NCI-H774 (cell line): ENCODE results near the gene RHBDL2.
"Not testable (repeated sequence)": the region's sequence is repeated elsewhere in the genome, so short reads cannot be mapped to it uniquely, and the experiment has no call there.

Experiments
- DNase-seq: peaks from one replicate; lab custom pipeline; 2025; lab: John Stamatoyannopoulos, UW

The RHBDL2 gene

DNA sequence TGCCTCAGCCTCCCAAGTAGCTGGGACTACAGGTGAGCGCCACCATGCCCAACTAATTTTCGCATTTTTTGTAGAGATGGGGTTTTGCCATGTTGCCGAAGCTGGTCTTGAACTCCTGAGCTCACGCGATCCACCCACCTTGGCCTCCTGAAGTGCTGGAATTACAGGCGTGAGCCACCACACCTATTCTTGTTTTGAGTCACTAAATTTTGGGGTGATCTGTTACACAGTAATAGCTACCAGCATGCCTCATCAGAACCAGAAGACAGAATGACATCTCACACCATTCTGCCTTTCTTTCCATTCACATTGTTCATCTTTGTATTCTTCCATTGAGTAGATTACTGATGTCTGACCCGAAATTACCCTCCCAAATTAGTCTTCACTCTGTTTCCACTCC, 9.1 kb downstream of the RHBDL2 start:
- DNase-seq = no peak

DNA sequence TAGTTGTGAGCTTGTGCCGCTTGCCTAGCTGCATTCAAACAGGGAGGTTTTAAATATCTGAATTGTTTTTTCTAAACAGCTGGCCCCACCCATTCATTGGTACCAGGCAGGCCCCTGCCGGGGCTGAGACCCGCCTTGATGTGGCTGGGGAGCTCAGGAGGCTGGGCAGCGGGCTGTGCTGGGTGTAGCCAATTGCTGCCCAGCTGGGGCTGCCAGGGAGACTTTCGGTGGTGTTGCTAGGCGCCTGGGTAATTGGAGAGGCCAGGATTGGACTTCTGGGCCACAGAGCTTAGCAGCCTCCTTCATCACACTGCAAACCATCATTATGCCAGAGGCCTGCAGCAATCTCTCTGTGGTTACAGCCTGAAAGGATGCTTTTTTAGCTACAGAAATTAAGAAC, 12.2 kb downstream of the RHBDL2 start:
- DNase-seq = no peak

DNA sequence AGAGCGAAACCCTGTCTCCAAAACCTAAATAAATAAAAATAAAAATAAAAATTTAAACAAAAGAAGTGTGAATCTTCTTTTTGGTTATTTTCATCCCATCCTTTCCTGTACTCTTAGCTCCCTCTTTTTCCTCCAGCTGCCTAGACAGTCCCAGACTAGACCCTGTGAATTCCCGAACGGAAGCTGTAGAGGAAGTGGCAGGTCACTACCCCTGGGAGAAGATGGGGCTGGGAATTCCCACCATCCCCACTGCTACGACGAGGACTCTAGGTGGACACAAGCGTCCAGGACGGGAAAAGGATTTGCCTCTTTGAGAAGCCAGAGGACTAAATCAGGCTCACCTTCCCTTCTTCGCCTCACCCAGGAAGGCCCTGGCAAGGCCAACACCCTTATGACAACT, 12.6 kb downstream of the RHBDL2 start:
- DNase-seq = no peak

DNA sequence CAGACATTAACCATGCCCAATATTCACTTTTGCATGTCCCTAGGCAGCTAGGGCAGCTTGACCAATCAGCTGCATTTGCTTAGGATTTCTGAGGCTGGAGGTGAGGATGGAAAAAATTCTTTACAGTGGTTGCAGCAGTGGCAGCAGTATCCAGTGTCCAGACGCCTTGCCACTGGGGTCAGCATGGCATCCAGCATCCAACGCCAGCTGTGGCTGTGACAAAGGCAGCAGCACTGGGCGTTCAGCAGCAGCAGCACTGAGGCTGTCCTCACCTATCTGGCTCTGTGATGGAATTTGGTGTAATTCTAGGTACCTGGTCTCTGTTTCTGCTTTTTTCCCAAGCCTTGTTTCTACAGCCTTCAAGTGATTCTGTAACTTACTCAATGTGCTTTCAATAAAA, 15.5 kb downstream of the RHBDL2 start:
- no peak for DNase-seq

DNA sequence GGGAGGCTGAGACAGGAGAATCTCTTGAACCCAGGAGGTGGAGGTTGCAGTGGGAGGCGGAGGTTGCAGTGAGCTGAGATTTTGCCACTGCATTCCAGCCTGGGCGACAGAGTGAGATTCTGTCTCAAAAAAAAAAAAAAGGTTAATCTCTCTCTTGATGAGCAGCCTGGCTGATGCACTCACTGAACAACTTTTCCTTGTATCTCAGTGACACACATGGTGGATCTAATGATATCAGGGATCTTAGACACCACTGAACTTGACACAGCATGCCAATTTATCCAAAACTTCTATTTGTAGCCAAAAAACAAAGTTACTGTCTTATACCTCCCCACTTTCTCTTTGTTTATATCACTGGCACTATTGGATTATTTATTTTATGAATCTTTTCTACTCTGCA, 16.2 kb downstream of the RHBDL2 start:
- no peak for DNase-seq

DNA sequence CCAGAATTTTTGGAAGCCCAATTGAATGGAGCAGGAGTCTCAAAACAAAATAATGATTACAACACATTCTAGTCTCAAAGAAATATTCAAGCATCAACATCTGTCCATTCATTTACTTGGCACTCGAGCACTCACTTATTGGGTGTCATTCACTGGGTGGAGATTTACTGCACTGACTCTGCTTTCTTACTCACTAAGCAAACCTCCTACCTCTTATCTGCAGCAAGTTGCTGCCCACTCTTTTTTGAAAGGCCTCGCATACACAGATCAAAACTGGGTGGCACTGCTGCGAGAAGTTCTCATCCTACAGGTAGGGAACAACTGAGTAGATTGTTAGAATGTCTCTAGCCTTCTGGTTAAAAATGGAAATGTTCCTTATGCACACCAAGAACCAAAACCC, 18.0 kb downstream of the RHBDL2 start:
- DNase-seq = no peak

DNA sequence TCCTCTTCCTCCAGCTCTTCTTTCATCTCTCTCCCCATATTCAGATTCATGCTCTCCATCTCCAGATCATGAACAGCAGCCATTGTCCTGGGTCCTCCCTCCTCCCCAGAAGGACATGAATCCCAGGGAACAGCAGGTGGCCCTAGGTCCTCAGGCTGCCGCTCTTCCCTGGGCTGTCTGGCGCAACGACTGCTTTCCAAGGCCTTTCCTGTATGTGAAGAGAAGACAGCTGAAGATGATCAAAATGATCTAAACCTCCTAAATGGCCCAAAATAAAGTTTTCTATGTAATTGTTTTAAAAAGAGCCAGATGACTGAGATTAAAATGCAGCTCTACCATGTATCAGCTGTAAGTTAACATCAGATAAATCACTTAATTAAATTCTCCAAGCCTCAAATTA, 22.5 kb downstream of the RHBDL2 start:
- no peak for DNase-seq

DNA sequence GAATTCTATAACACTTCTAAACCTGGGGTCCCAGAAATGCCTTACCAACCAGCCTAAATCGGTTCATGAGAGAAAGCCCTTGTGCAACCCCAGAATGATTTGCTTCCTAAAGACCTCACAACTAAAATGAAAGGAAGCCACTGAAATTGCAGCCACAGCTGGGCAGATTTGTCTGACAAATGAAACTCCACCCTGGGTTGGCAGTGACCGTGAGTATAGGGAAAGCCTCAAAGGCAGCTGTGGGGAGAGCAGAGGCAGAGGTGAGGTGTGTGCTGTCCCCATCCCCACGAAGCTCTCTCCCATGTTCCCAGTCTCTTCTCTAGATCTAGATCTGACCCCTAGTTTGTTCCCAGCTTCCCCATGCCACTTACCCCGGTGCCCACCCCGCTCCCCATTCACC, 23.1 kb downstream of the RHBDL2 start:
- DNase-seq = no peak

DNA sequence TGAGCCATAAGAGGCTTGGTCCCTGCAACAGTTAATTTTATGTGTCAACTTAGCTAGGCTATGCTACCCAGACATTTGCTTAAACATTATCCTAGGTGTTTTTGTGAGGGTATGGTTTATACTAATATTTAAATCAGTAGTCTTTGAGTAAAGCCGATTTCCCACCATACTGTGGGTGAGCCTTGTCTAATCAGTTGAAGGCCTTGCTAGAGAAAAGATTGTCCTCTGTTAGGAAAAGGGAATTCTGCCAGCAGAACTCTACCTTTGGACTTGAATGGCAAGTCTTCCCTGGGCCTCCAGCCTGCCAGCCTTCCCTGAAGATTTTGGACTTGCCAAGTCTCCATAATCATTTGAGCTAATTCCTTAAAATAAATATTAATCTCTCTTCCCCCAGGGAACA, 23.9 kb downstream of the RHBDL2 start:
- no peak for DNase-seq

DNA sequence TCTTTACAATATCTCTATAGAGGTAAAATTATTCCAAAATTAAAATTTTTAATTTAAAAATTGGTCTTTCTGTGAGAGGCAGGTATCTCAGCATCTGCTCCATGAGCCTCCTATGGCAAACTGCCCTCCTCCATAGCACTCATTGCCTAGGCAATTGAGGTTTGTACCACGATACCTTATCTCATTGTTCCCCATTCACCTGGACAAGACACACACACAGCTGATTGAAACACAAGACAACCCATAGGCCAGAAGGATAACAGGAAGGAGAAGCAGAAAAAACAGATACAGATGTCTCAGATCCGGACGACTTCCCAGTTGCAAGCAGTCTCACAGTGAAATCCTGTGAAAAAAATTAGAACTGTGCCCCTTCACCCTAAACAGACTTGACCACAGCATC, 24.3 kb downstream of the RHBDL2 start:
- no peak for DNase-seq

DNA sequence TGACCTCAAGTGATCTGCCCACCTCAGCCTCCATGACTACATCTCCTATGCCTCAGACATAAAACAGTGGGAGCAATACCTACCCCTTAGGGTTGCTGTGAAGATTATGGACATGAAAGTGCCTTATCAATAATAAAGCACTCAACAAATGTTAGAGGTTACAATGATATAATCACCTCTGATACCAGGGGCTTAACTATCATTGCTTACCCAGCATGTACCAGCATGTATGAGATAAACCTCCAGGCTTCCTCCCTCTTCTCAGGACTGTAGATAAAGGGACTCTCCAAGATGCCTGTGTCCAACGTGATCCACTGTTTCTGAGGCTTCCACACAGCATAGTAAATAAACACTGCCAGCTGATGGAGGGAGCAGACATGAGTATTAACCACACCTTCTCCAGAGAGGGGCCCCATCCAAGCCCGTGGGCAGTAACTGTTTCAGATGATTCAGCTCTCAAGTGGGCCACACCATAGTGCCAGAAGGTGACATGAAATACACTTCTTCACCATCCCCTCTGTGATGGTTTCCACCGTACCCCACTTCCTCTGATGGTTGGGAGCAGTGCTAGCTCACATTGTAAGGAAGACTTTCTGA, 26.2 kb downstream of the RHBDL2 start:
- no peak for DNase-seq

DNA sequence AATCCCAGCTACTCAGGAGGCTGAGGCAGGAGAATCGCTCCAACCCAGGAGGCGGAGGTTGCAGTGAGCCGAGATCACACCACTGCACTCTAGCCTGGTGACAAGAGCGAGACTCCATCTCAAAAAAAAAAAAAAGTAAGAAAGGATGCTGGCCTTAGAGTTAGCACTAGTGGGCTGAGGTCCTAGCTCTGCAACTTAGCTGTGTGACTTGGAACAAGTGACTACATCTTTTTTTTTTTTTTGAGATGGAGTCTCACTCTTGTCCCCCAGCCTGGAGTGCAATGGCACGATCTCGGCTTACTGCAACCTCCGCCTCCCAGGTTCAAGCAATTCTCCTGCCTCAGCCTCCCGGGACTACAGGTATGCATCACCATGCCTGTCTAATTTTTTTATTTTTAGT, 26.7 kb downstream of the RHBDL2 start:
- DNase-seq = not testable (repeated sequence)

DNA sequence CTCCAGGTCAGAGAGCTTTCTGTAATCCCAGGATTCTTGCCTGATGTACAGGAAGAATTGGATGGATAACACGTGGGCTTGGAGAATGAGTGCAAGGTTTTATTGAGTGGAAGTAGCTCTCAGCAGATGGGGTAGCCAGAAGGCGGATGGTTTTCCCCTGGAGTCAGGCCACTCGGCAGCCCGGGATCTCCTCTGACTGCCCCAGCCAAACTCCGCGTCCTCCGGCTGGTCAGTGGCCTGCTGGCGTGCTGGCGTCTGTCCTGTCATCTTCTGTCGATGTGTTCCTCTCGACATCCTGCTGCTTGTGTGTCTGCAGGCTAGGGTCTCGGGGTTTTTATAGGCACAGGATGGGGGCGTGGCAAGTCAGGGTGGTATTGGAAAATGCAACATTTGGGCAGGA, 32.8 kb downstream of the RHBDL2 start:
- DNase-seq = no peak

DNA sequence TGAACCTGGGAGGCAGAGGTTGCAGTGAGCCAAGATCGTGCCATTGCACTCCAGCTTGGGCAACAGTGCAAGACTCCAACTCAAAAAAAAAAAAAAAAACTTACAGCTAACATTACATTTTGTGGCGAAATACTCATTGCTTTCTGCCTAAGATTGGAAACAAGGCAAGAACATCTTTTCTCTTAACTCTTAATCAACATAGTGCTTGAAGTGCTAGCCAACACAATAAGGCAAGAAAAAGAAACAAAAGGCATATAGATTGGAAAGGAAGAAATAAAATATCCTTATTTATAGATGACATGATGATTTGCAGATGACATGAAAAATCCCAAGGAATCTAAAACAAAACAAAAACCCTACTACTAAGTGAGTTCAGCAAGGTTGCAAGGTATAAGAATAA, 35.6 kb downstream of the RHBDL2 start:
- DNase-seq = no peak

DNA sequence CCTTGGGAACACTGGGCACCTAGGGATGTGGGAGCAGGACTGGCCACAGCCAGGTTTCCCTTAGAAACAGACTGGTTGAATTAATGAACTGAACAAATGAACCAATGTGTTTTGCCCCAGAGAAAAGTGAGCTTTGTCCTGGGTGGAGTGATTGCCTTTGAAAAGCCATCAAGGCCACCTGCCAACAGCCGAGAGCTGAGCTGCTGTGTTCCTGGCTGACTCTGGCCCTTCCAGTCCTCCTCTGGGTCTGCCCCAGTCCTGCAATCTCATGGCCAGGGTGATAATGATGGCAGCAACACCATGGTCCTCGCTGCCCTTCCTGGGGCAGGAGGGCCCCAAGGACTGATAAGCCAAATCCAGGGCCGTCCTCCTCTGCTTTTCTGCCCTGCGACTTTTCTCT, 42.1 kb downstream of the RHBDL2 start:
- no peak for DNase-seq

DNA sequence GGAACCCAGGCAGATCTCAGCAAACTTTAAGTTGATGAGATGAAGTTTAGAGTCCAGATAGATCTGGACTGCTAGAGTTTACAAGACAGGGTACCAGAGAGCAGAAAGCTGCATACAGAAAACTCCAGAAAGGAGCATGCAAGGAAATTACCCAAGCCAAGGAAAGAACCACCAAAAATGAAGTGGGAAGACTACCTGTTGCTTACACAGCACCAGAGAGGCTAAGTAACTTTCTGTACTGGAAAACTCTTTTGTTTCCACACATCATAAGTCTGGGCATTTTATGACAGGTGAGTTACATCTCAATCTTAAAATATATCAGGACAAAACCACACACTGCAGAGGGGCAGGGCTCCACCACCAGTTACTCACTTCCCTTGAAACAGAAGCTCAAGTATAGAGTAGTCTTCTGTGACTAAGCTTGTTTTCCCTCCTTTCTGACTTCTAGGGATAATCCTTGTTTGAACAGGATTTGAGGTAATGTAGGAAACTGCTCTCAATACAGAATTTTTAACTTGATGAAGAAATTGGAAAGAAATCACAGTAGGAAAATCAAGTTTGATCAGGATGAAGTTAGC, 42.9 kb downstream of the RHBDL2 start:
- no peak for DNase-seq

DNA sequence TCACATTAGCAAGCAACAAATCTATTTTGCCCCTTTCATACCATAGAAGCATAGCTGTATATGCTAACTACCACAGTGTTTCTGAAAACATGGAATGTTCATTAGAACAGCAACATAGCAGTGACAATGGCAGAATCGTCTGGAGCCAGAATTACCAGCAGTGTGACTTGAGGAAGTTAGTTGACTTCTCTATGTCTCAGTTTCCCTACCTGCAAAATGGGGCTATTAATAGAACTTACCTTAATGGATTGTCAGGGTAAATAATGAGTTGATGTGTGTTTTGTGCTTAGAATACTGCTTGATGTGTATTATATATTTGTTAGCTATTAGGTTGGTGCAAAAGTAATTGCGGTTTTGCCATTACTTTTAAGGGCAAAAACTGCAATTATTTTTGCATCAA, 45.5 kb downstream of the RHBDL2 start:
- DNase-seq = no peak

DNA sequence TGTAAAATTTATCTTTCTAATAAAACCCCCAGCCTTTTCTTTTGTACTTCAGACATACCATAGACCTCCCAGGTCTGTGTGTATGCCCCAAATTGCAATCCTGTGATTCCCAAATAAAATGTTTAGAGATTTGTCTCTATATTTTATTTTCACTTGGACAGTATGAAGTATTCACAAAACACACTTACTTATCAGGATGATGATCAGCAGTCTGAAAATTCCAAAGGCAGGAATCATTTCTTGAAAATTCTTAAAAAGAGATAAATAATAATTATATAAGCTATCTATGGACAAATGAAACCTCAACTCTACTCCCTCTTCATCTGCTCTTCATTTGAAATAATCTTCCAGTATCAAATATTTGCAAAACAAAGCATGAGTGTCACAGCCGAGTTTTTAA, 48.7 kb downstream of the RHBDL2 start:
- no peak for DNase-seq

DNA sequence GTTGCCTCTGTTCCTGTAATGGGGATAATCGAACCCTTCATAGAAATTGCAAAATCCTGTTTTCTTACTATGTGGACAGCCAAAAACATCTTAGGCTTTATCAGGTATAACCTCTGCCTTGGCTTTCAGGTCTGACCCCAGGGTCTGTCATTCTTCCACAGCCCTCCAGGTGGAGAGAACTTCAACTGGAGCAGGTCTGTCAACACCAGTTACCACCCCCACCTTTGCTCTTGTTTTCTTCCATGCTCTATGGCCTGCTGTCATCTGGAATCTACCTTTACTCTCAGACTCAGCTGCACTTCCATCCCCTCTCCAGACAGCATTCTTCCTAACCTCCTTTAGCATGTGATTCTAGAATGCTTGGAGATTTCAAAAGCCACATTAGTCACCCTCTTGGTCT, 49.9 kb downstream of the RHBDL2 start:
- DNase-seq = no peak

DNA sequence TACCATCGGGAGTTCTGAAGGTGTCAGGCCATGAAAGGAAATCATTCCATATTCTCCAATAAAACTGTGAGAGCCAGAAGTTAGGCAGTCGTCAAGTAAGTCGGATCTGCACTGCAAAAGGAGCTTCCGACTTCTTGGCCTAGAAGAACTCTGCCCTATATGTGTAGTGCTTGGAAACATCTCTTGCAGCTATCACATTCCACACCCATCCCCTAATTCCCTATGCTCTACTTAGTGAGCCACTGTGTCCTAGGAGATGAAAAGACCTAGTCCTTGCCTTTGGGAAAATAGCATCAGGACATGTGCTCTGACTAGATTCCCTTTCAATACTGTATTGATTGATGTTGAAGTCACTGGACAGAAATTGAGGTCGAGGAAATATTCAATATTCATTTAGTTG, 52.0 kb downstream of the RHBDL2 start:
- no peak for DNase-seq

DNA sequence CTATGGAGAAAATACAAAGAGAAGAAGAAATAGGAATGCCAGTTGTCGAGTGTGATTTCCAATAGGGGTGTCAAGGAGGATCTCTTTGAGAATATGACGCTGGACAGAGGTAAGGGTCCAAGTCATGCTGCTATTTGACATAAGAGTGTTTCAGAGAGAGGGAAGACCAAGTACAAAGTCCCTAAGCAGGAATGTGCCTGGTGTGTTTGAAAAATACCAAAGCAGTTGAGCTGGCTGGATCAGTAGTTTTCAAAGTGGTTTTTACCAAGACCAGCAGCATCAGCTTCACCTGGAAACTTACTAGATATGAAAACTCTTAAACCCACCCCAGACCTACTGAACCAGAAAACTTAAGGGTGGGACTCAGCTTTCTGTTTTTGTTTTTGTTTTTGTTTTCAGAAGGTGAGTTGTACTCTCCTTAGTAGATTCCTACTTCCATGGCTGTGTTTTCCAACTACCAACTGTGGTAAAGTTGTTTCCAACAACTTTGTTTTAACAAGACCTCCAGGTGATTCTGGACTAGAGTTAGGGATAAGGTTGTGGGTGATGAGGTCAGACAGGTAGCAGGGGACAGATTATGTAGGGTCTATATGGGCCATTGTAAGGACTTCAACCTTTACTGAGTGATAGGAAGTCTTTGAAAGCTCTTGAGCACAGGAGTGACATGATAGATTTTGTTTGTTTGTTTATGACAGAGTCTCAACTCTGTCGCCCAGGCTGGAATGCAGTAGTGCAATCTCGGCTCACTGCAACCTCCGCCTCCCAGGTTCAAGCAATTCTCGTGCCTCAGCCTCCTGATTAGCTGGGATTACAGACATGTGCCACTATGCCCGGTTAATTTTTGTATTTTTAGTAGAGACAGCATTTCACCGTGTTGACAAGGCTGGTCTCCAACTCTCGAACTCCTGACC, 53.0 kb downstream of the RHBDL2 start:
- DNase-seq = no peak

DNA sequence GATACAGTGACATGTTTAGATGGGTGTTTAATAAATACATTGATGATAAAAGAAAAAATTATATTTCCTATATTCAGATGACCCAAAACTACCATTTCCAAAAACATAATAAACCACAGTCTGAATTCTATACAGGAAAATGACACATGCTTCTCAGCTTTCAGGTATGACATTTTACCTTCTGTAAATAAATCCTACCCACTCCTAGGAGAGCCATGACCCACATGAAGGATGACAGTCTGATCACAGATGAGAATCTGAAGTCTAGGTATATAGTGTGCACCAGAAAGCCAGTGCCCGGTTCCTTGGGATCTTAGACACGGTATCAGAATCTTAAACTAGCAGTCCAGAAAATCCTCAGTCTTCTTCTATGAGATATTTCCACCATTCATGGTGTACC, 56.5 kb downstream of the RHBDL2 start:
- DNase-seq = no peak

DNA sequence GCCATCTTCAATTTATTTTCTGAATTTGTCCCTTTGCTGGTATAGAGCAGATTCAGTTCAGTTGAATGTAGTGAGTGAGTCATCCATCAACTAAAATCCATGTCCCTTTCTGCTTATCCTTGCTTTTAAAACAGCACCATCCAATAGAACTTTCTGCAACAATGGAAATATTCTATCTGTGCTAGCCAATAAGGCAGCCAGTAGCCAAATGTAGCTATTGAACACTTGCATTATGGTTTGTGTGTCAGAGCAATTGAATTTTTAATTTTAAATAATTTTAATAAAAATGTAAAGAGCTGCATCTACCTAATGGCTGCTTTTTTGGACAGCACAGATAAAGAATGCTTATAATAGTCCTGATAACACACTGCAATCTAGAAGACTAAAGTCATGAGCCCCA, 60.1 kb downstream of the RHBDL2 start, which contains the start of gene GJA9:
Gene GJA9, minus strand, starts transcription at position 101 of the 400 bp plus-strand sequence. CDS start 5,489 bp downstream, outside the sequence.
- DNase-seq = no peak
